Pancreas (tissue), 10 donors: ENCODE measurements around the gene PALM3. TPM values are rescaled to one million over a fixed set of nuclear protein-coding genes. Genes with fewer than 3 reads are reported as not detected.
"Not testable (repeated sequence)": the region's sequence is repeated elsewhere in the genome, so short reads cannot be mapped to it uniquely, and the experiment has no call there.

Source experiments
- ATAC-seq, 4 donors: fragments of 200-7000 bp; cut with Tn5 transposase; one replicate each; pipeline versions ENCODE4 v1.8.0 to v1.9.1; 2020; ENCODE audit warnings: mild to moderate bottlenecking in 4 of 4, moderate library complexity in 4 of 4
- DNase-seq, 6 donors: peaks; one replicate each; pipeline ENCODE4 v3.0.0-alpha.2; 2020
- FAIRE-seq: peaks from 2 replicates; lab custom pipeline; 2012; peaks lifted over from hg19 to GRCh38; lab: Jason Lieb, UNC
- H3K27ac ChIP-seq, 4 donors: fragments of 200-600 bp; sonication (generic); 1 replicate in 3 of 4; 2 replicates in 1 of 4; pipeline versions ENCODE4 v1.5.0 to v1.8.0; 2020
- H3K27me3 ChIP-seq, 4 donors: fragments of 200-600 bp; one replicate each; pipeline ENCODE4 v1.8.0; 2021
- H3K36me3 ChIP-seq, 3 donors: fragments of 200-600 bp; sonication (generic) in 1 of 3; one replicate each; pipeline versions ENCODE4 v1.5.0 to v1.8.0; 2020 to 2021
- H3K4me1 ChIP-seq, 3 donors: fragments of 200-600 bp; one replicate each; pipeline ENCODE4 v1.8.0; 2021
- H3K4me3 ChIP-seq, 4 donors: fragments of 200-600 bp; sonication (generic) in 2 of 4; one replicate each; pipeline versions ENCODE4 v1.5.0 to v1.8.0; 2020 to 2021
- H3K9me3 ChIP-seq, 4 donors: fragments of 200-600 bp; one replicate each; pipeline ENCODE4 v1.8.0; 2021
- CTCF ChIP-seq, 4 donors: fragments of 200-600 bp; sonication (generic) in 3 of 4; IDR thresholded peaks; one replicate each; pipeline versions ENCODE4 v1.5.0 to v1.8.0; 2021; ENCODE audit warnings: antibody characterized with exemption in 4 of 4
- WGBS, 2 donors: extraction: QIAGEN DNeasy Blood & Tissue Kit; methylation state at CpG; one replicate each; pipeline ENCODE4 v1.1.7; 2013; 5-methylcytosine and 5-hydroxymethylcytosine counted together
- intact Hi-C, 3 donors: fragments of 100-400 bp; cut with DNase I; formaldehyde crosslinking; loops; one replicate each; pipeline versions ENCODE4 v1.11.1 to v1.14.2; 2022
- polyA plus RNA-seq, 2 donors: library from polyadenylated mRNA; stranded (reverse); fragments of 200-250 nt; gene quantifications; one replicate each; pipeline ENCODE4 v1.2.3, GENCODE V29; 2013
- total RNA-seq, 6 donors: library from RNA; stranded (reverse); fragmentation: NEBNext Ultra II Directional in 4 of 6; extraction: Animal tissue kit (Norgen Biotek cat#: 25700) in 4 of 6; gene quantifications; one replicate each; pipeline versions ENCODE4 v1.2.1 to v1.2.4, GENCODE V29; 2021 to 2023
- donor health status: healthy with polysubstance abuse.
- donor health status: DM: no; HTN: no; CAD: no; lungs with moderate emphysema.
- donor health status: DM: no; HTN: no; CAD: no.
- donor health status: control.
- donor health status: control.
- donor health status: Bipolar disorder and iron deficiency.
- donor health status: DM: yes; HTN: yes; CAD: no.
- donor health status: DM: no; HTN: no; CAD: no.
- donor health status: DM: no; HTN: no; CAD: no.
- donor health status: DM: yes; HTN: yes; CAD: no.

Gene PALM3
- total and polyA plus RNA-seq, 8 donors, result 5.6 to 155 (median 17.9) TPM

- TF ChIP-seq CTCF (IDR thresholded peaks at IDR 0.05), result no peak
- intact Hi-C loops, result no loop called here
- Histone ChIP-seq H3K27me3 (no peaks in the 10 kb centered on the region), H3K4me3 (no peak overlapping the region), H3K9me3 (no peaks in the 10 kb centered on the region), H3K27ac (no peak overlapping the region), H3K36me3 (peaks cover 0 to 6% (median 0%) of the 10 kb centered on the region in 3 donors), H3K4me1 (no peaks in the 10 kb centered on the region)
- no peak for DNase-seq
- FAIRE-seq, result no peak
- no peak for ATAC-seq
- WGBS, 2 donors, result 94 to 98% methylated on average over 4 of the region's 4 CpGs
These were observed 11.4 kb downstream of the PALM3 start for GRCh38 chr19:14050512-14050911.

- DNase-seq (peak in 3 of 6 donors; percentile 49 to 76 (median 52)), FAIRE-seq (no peak), ATAC-seq (peak in 3 of 4 donors; percentile 77 to 91 (median 82))
- 73 to 76% methylated on average over 8 of the region's 8 CpGs for WGBS, 2 donors
- TF ChIP-seq CTCF (IDR thresholded peaks at IDR 0.05), result peak; percentile 60 to 67 (median 64)
- no peaks in the 10 kb centered on the region for H3K4me1 ChIP-seq
- intact Hi-C loops, result no loop called here
- no peaks in the 10 kb centered on the region for H3K27me3 ChIP-seq
- no peaks in the 10 kb centered on the region for H3K9me3 ChIP-seq
- H3K27ac ChIP-seq, result no peak overlapping the region
- no peak overlapping the region for H3K4me3 ChIP-seq
- H3K36me3 ChIP-seq, result no peaks in the 10 kb centered on the region
These were observed 13.3 kb downstream of the PALM3 start for GRCh38 chr19:14048443-14049153.

- H3K27me3 ChIP-seq, H3K9me3 ChIP-seq, H3K4me3 ChIP-seq, ATAC-seq, FAIRE-seq, DNase-seq, H3K4me1 ChIP-seq, H3K27ac ChIP-seq, H3K36me3 ChIP-seq, intact Hi-C loops: not testable (repeated sequence)
- WGBS, 2 donors, result 97 to 99% methylated on average over 10 of the region's 10 CpGs
These were observed 14.0 kb downstream of the PALM3 start for GRCh38 chr19:14047866-14048265.

GRCh38 chr19:14042659-14043608 is 18.9 kb downstream of the PALM3 start:
- H3K9me3 ChIP-seq, H3K36me3 ChIP-seq, FAIRE-seq, H3K4me1 ChIP-seq, intact Hi-C loops, H3K27me3 ChIP-seq, H3K4me3 ChIP-seq: not testable (repeated sequence)
- DNase-seq, result peak in 2 of 6 donors; percentile 33 to 39
- TF ChIP-seq CTCF (IDR thresholded peaks at IDR 0.05), result peak; percentile 14 to 35 (median 28)
- peak overlapping the region in 1 of 4 donors; percentile 13 for H3K27ac ChIP-seq
- peak; percentile 63 to 86 (median 86) for ATAC-seq
- 57 to 66% methylated on average over 19 of the region's 19 CpGs for WGBS, 2 donors

GRCh38 chr19:14039181-14039580 is 22.7 kb downstream of the PALM3 start:
- ATAC-seq (no peak), FAIRE-seq (no peak), DNase-seq (no peak)
- Histone ChIP-seq H3K4me3 (no peak overlapping the region), H3K9me3 (no peaks in the 10 kb centered on the region), H3K27me3 (no peaks in the 10 kb centered on the region), H3K36me3 (no peaks in the 10 kb centered on the region), H3K4me1 (no peaks in the 10 kb centered on the region), H3K27ac (no peak overlapping the region)
- no peak for TF ChIP-seq CTCF (IDR thresholded peaks at IDR 0.05)
- WGBS, 2 donors, result 89 to 96% methylated on average over 7 of the region's 7 CpGs
- intact Hi-C loops, result no loop called here
